HS-5 (cell line): ENCODE results near the gene PEAK3.

Experiments used
- DNase-seq: peaks from one replicate; pipeline ENCODE4 v3.0.0-alpha.2; 2012; ENCODE audit warnings: low read depth

Gene PEAK3

GRCh38 chr19:2315818-2316353 is 33.9 kb upstream of the PEAK3 start:
- no peak for DNase-seq

- DNase-seq: no peak
Measured at GRCh38 chr19:2315121-2315817, 33.3 kb upstream of the PEAK3 start.

- DNase-seq: no peak
Measured at GRCh38 chr19:2312820-2313501, 31.0 kb upstream of the PEAK3 start.

GRCh38 chr19:2311093-2311492 is 29.1 kb upstream of the PEAK3 start:
- DNase-seq: no peak

- DNase-seq: no peak
Measured at GRCh38 chr19:2309734-2310362, 27.9 kb upstream of the PEAK3 start.

GRCh38 chr19:2308114-2308556 is 26.2 kb upstream of the PEAK3 start, which contains the start of gene LINGO3:
Gene LINGO3 (minus strand): TSS chr19:2308154. CDS start chr19:2291776, 16,378 bp downstream.
- DNase-seq: no peak

- DNase-seq: no peak
Measured at GRCh38 chr19:2307518-2308012, 25.6 kb upstream of the PEAK3 start.

- no peak for DNase-seq
Measured at GRCh38 chr19:2306971-2307370, 25.0 kb upstream of the PEAK3 start.

- DNase-seq: no peak
Measured at GRCh38 chr19:2306281-2306806, 24.4 kb upstream of the PEAK3 start.

- DNase-seq: no peak
Measured at GRCh38 chr19:2305452-2306280, 23.7 kb upstream of the PEAK3 start.

GRCh38 chr19:2303211-2303798 is 21.3 kb upstream of the PEAK3 start:
- no peak for DNase-seq

GRCh38 chr19:2302319-2303210 is 20.6 kb upstream of the PEAK3 start:
- DNase-seq: no peak

GRCh38 chr19:2300533-2300932 is 18.6 kb upstream of the PEAK3 start:
- no peak for DNase-seq

GRCh38 chr19:2296141-2296540 is 14.2 kb upstream of the PEAK3 start:
- DNase-seq: no peak

GRCh38 chr19:2294687-2295335 is 12.8 kb upstream of the PEAK3 start:
- no peak for DNase-seq

GRCh38 chr19:2291185-2291751 is 9.3 kb upstream of the PEAK3 start:
- no peak for DNase-seq

GRCh38 chr19:2290441-2291184 is 8.6 kb upstream of the PEAK3 start:
- no peak for DNase-seq

GRCh38 chr19:2289714-2290435 is 7.9 kb upstream of the PEAK3 start:
- no peak for DNase-seq
